Adrenal gland (tissue), 12 donors: ENCODE data around the gene ANKRD30A. TPM values are rescaled to one million over a fixed set of nuclear protein-coding genes. Genes with fewer than 3 reads are reported as not detected.

Experiments used
- DNase-seq, 7 donors: peaks; one replicate each; pipeline ENCODE4 v3.0.0-alpha.2; 2019 to 2020
- H3K27ac ChIP-seq, 5 donors: fragments of 200-600 bp; sonication (generic) in 4 of 5; 1 replicate in 3 of 5; 2 replicates in 2 of 5; pipeline versions ENCODE4 v1.5.1 to v1.8.0; 2016 to 2020; ENCODE audit warnings: mild to moderate bottlenecking in 1 of 5
- H3K27me3 ChIP-seq: fragments of 200-600 bp; 2 replicates; pipeline ENCODE4 v1.8.0; 2021
- H3K36me3 ChIP-seq, 2 donors: fragments of 200-600 bp; replicated peaks in 1 of 2; 1 replicate in 1 of 2; 2 replicates in 1 of 2; pipeline versions ENCODE4 v1.5.1 to v1.8.0; 2018 to 2022
- H3K4me1 ChIP-seq, 2 donors: fragments of 200-600 bp; replicated peaks in 1 of 2; 1 replicate in 1 of 2; 2 replicates in 1 of 2; pipeline versions ENCODE4 v1.5.1 to v1.8.0; 2018 to 2021
- H3K4me3 ChIP-seq, 4 donors: fragments of 200-600 bp; sonication (generic) in 3 of 4; one replicate each; pipeline ENCODE4 v1.5.1; 2016 to 2018
- H3K9me3 ChIP-seq, 3 donors: fragments of 200-600 bp; sonication (generic) in 1 of 3; replicated peaks in 1 of 3; 1 replicate in 2 of 3; 2 replicates in 1 of 3; pipeline versions ENCODE4 v1.5.1 to v1.8.0; 2016 to 2021
- POLR2A ChIP-seq, 2 donors: fragments of 450-650 bp; IDR thresholded peaks; one replicate each; pipeline ENCODE4 v1.6.1; 2017; ENCODE audit warnings: antibody characterized with exemption in 2 of 2, mild to moderate bottlenecking in 2 of 2, moderate library complexity in 1 of 2
- WGBS, 4 donors: extraction: QIAGEN DNeasy Blood & Tissue Kit in 2 of 4; methylation state at CpG; one replicate each; pipeline versions ENCODE4 v1.1.5 to v1.1.7; 2013 to 2017; 5-methylcytosine and 5-hydroxymethylcytosine counted together
- intact Hi-C, 2 donors: fragments of 100-400 bp; cut with DNase I; formaldehyde crosslinking; loops; one replicate each; pipeline versions ENCODE4 v1.14.1 to v1.15.0; 2022 to 2023
- polyA plus RNA-seq, 3 donors: library from polyadenylated mRNA; stranded (reverse); fragments of 200-250 nt in 2 of 3; fragments of 350-450 nt in 1 of 3; fragmentation: Illumina TruSeq in 1 of 3; extraction: RNeasy Lipid Tissue Mini Kit (QIAGEN cat#74804) in 1 of 3; gene quantifications; one replicate each; pipeline ENCODE4 v1.2.3, GENCODE V29; 2013 to 2014
- total RNA-seq, 9 donors: library from RNA; depleted of rRNA in 4 of 9; stranded (reverse); fragments of >200 nt in 4 of 9; fragments of 120-200 nt in 1 of 9; fragmentation: NEBNext Ultra II Directional in 1 of 9; extraction: Animal tissue kit (Norgen Biotek cat#: 25700) in 1 of 9; gene quantifications; one replicate each; pipeline versions ENCODE4 v1.1.0 to v1.2.4, GENCODE V29; 2013 to 2023
- TF ChIP-seq, protein P1 (sequence below), 6 experiments: fragments of 450-650 bp in 4 of 6; fragments of 200-600 bp in 2 of 6; sonication (generic) in 1 of 6; IDR thresholded peaks; 1 replicate in 5 of 6; 2 replicates in 1 of 6; pipeline versions ENCODE4 v1.5.1 to v1.8.0; 2016 to 2021; ENCODE audit warnings: antibody characterized with exemption in 6 of 6, mild to moderate bottlenecking in 2 of 6, moderate library complexity in 1 of 6
- donor health status: healthy with polysubstance abuse.
- donor health status: Bipolar disorder and iron deficiency.
- donor health status: DM: yes; HTN: yes; CAD: no.
- donor health status: DM: no; HTN: no; CAD: no.
- donor health status: DM: no; HTN: no; CAD: no.
- donor health status: DM: yes; HTN: yes; CAD: no.

ANKRD30A gene
- total and polyA plus RNA-seq, 12 donors, result not detected

DNA sequence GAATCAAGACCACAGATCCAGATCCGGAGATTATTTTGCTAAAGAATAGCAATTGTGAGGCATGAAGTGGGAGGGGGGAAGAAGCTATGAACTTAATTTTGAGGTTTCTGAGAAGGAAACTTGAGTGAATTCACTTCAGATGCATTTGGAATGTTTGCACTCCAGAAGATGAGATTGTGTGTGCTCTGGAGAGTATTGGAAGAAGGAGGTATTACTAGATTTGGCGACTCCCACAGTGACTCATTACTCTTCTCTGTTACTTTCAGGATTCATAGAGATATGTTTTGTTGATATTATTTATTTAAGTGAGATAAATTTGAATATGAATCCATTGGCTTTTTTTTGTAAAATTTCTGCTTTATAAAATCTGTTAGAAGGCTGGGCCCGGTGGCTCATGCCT, 80.7 kb downstream of the ANKRD30A start:
- no peaks in the 10 kb centered on the region for H3K9me3 ChIP-seq
- H3K4me3 ChIP-seq, result no peak overlapping the region
- H3K27me3 ChIP-seq, result no peaks in the 10 kb centered on the region
- 77 to 82% (median 80%) methylated on average over 3 of the region's 3 CpGs for WGBS, 4 donors
- intact Hi-C loops, result no loop called here
- no peak overlapping the region for H3K27ac ChIP-seq
- H3K4me1 ChIP-seq, result no peaks in the 10 kb centered on the region
- no peaks in the 10 kb centered on the region for H3K36me3 ChIP-seq
- TF ChIP-seq POLR2A (IDR thresholded peaks at IDR 0.05), result no peak
- TF ChIP-seq, protein P1, sequence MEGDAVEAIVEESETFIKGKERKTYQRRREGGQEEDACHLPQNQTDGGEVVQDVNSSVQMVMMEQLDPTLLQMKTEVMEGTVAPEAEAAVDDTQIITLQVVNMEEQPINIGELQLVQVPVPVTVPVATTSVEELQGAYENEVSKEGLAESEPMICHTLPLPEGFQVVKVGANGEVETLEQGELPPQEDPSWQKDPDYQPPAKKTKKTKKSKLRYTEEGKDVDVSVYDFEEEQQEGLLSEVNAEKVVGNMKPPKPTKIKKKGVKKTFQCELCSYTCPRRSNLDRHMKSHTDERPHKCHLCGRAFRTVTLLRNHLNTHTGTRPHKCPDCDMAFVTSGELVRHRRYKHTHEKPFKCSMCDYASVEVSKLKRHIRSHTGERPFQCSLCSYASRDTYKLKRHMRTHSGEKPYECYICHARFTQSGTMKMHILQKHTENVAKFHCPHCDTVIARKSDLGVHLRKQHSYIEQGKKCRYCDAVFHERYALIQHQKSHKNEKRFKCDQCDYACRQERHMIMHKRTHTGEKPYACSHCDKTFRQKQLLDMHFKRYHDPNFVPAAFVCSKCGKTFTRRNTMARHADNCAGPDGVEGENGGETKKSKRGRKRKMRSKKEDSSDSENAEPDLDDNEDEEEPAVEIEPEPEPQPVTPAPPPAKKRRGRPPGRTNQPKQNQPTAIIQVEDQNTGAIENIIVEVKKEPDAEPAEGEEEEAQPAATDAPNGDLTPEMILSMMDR (IDR thresholded peaks at IDR 0.05), result no peak
- no peak for DNase-seq

DNA sequence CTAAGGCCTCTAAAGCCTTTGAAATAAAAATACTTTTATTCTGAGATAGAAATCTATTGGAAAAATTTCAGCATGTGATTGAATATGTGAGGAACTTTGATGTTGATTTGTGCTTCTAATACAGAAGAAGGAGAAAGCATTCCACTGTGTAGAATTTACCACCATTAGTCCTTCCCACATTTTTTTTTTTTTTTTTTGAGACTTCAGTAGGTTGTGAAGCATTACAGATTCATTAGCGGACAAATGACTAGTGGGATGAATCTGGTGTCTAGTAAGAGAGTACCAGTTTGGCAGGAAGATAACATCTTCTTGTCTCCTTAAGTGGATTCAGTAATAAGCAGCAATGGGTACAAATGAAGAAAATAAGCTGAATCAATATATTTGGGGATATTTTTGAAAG, 95.5 kb downstream of the ANKRD30A start:
- H3K27me3 ChIP-seq, result no peaks in the 10 kb centered on the region
- TF ChIP-seq POLR2A (IDR thresholded peaks at IDR 0.05), result no peak
- TF ChIP-seq, protein P1 (IDR thresholded peaks at IDR 0.05), result no peak
- DNase-seq, result no peak
- H3K4me3 ChIP-seq, result no peak overlapping the region
- intact Hi-C loops, result no loop called here
- H3K36me3 ChIP-seq, result no peaks in the 10 kb centered on the region
- H3K27ac ChIP-seq, result no peak overlapping the region
- WGBS, 4 donors, result 0 to 60% (median 0%) methylated on average over 1 of the region's 1 CpG
- H3K4me1 ChIP-seq, result no peaks in the 10 kb centered on the region
- H3K9me3 ChIP-seq, result no peaks in the 10 kb centered on the region

DNA sequence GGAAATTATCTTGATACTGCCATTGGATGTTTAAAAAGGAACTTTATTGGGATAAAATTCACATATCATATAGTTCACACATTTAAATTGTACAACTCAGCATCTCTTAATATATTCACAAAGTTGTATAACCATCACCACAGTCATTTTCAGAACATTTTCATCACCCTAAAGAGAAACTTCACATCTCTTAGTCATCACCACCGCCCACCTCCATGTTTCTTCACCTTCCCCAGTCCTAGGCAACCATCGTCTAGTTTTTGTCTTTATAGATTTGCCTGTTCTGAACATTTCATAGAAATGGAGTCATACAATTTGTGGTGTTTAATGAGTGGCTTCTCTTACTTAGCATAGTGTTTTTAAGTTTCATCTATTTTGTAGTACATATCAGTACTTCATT, 96.6 kb downstream of the ANKRD30A start:
- H3K36me3 ChIP-seq, result no peaks in the 10 kb centered on the region
- no peak overlapping the region for H3K4me3 ChIP-seq
- no peak for TF ChIP-seq POLR2A (IDR thresholded peaks at IDR 0.05)
- TF ChIP-seq, protein P1 (IDR thresholded peaks at IDR 0.05), result no peak
- 20 to 27% (median 22%) methylated on average over 2 of the region's 2 CpGs for WGBS, 4 donors
- no peak for DNase-seq
- H3K27me3 ChIP-seq, result no peaks in the 10 kb centered on the region
- intact Hi-C loops, result no loop called here
- no peaks in the 10 kb centered on the region for H3K4me1 ChIP-seq
- H3K9me3 ChIP-seq, result no peaks in the 10 kb centered on the region
- no peak overlapping the region for H3K27ac ChIP-seq

DNA sequence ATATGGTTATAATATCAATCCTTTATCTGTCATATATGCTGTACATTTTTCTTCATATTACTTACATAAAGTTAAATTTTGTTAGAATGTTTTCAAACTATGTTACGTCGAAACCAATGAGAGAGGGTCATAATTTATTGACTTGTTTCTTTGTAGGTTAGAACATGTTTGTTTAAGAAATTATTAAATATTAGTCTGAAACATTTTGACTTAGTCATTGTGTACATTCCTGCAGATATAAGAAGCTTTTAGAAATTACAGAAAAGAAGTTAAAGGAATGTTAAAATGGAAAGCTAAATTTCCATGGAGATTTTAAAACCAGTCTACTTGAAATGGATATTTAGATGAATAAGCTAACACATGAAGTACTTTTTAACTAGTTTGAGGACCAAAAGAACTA, 99.8 kb downstream of the ANKRD30A start:
- no peak for DNase-seq
- intact Hi-C loops, result no loop called here

More for the DNA sequence above, 99.8 kb downstream of the ANKRD30A start:
- no peaks in the 10 kb centered on the region for H3K36me3 ChIP-seq
- H3K4me1 ChIP-seq, result no peaks in the 10 kb centered on the region
- TF ChIP-seq, protein P1 (IDR thresholded peaks at IDR 0.05), result no peak
- no peak for TF ChIP-seq POLR2A (IDR thresholded peaks at IDR 0.05)
- WGBS, 4 donors, result 74 to 87% (median 79%) methylated on average over 2 of the region's 2 CpGs
- H3K27ac ChIP-seq, result no peak overlapping the region
- H3K27me3 ChIP-seq, result no peaks in the 10 kb centered on the region
- no peaks in the 10 kb centered on the region for H3K9me3 ChIP-seq
- H3K4me3 ChIP-seq, result no peak overlapping the region
